MM.1S (cell line): Measurements from ENCODE around the gene CAMK2A.

Experiments used
- DNase-seq: peaks from one replicate; pipeline ENCODE4 v3.0.0-alpha.2; 2015
- H2AFZ ChIP-seq: fragments of 300-600 bp; sonication (generic); 2 replicates; pipeline ENCODE4 v1.6.0; 2016; ENCODE audit warnings: antibody characterized with exemption, low read length
- H3F3A ChIP-seq: fragments of 300-600 bp; sonication (generic); 2 replicates; pipeline ENCODE4 v1.6.1; 2016; ENCODE audit warnings: mild to moderate bottlenecking, antibody characterized with exemption, low read length, moderate library complexity, mixed read lengths; ENCODE audit not compliant: insufficient read depth
- H3K27ac ChIP-seq: fragments of 300-600 bp; sonication (generic); 2 replicates; pipeline ENCODE4 v1.5.1; 2016; ENCODE audit warnings: mild to moderate bottlenecking, low read length
- H3K27me3 ChIP-seq: fragments of 300-600 bp; sonication (generic); replicated peaks from 2 replicates; pipeline ENCODE4 v1.6.0; 2016; ENCODE audit warnings: low read length; ENCODE audit not compliant: insufficient read depth
- H3K36me3 ChIP-seq: fragments of 300-600 bp; sonication (generic); replicated peaks from 2 replicates; pipeline ENCODE4 v1.6.1; 2016; ENCODE audit warnings: mild to moderate bottlenecking, low read length, mixed read lengths; ENCODE audit not compliant: insufficient read depth
- H3K4me1 ChIP-seq: fragments of 300-600 bp; sonication (generic); 2 replicates; pipeline ENCODE4 v1.6.1; 2016; ENCODE audit warnings: low read length, mixed read lengths
- H3K4me2 ChIP-seq: fragments of 300-600 bp; sonication (generic); 2 replicates; pipeline ENCODE4 v1.6.0; 2016; ENCODE audit warnings: low read depth, low read length
- H3K4me3 ChIP-seq: fragments of 300-600 bp; sonication (generic); 2 replicates; pipeline ENCODE4 v1.5.1; 2016; ENCODE audit warnings: low read length, mixed read lengths
- H3K79me2 ChIP-seq: fragments of 300-600 bp; sonication (generic); 2 replicates; pipeline ENCODE4 v1.6.1; 2016; ENCODE audit warnings: mixed run types, low read length, mixed read lengths
- H3K9ac ChIP-seq: fragments of 300-600 bp; sonication (generic); 2 replicates; pipeline ENCODE4 v1.6.1; 2016; ENCODE audit warnings: low read length, mixed read lengths
- H3K9me2 ChIP-seq: fragments of 300-600 bp; sonication (generic); replicated peaks from 2 replicates; pipeline ENCODE4 v1.6.1; 2016; ENCODE audit warnings: mild to moderate bottlenecking, low read length, mixed read lengths; ENCODE audit not compliant: insufficient read depth
- H3K9me3 ChIP-seq: fragments of 300-600 bp; sonication (generic); replicated peaks from 2 replicates; pipeline ENCODE4 v1.6.1; 2016; ENCODE audit warnings: mild to moderate bottlenecking, low read length, mixed read lengths; ENCODE audit not compliant: insufficient read depth
- H4K20me1 ChIP-seq: fragments of 300-600 bp; sonication (generic); 2 replicates; pipeline ENCODE4 v1.6.1; 2016; ENCODE audit warnings: mild to moderate bottlenecking, low read length, moderate library complexity, mixed read lengths; ENCODE audit not compliant: insufficient read depth
- CTCF ChIP-seq: fragments of 300-600 bp; sonication (generic); IDR thresholded peaks from 2 replicates; pipeline ENCODE4 v1.5.1; 2016; ENCODE audit warnings: antibody characterized with exemption, low read length, mixed read lengths
- EZH2 ChIP-seq: fragments of 300-600 bp; sonication (generic); optimal IDR thresholded peaks from 2 replicates; pipeline ENCODE3; 2017; ENCODE audit warnings: low read depth, mild to moderate bottlenecking, antibody characterized with exemption, low read length, mixed read lengths
- EZH2phosphoT487 ChIP-seq: fragments of 300-600 bp; sonication (generic); IDR thresholded peaks from 2 replicates; pipeline ENCODE4 v1.6.1; 2018; ENCODE audit warnings: antibody characterized with exemption, low read length

The CAMK2A gene

GRCh38 chr5:150188146-150188842 lies 101.3 kb downstream of the CAMK2A start:
- H4K20me1 ChIP-seq: no peaks in the 10 kb centered on the region
- H3K4me1 ChIP-seq: no peaks in the 10 kb centered on the region

GRCh38 chr5:150186897-150187296 lies 102.7 kb downstream of the CAMK2A start:
- TF ChIP-seq CTCF (no peak), EZH2phosphoT487 (no peak), EZH2 (no peak)
- H4K20me1 ChIP-seq: no peaks in the 10 kb centered on the region
- peaks cover 31% of the 10 kb centered on the region for H3K27me3 ChIP-seq
- no peaks in the 10 kb centered on the region for H3F3A ChIP-seq
- no peaks in the 10 kb centered on the region for H3K4me1 ChIP-seq
- H3K79me2 ChIP-seq: no peaks in the 10 kb centered on the region
- DNase-seq: no peak
- H3K9me2 ChIP-seq: no peaks in the 10 kb centered on the region
- no peak overlapping the region for H2AFZ ChIP-seq
- H3K9ac ChIP-seq: no peak overlapping the region
- no peak overlapping the region for H3K27ac ChIP-seq
- H3K9me3 ChIP-seq: no peaks in the 10 kb centered on the region
- no peak overlapping the region for H3K4me2 ChIP-seq
- H3K4me3 ChIP-seq: no peak overlapping the region
- no peaks in the 10 kb centered on the region for H3K36me3 ChIP-seq

More at GRCh38 chr5:150188146-150188842, 101.3 kb downstream of the CAMK2A start:
- Histone ChIP-seq H3K27ac (no peak overlapping the region), H3K4me3 (no peak overlapping the region), H3K4me2 (no peak overlapping the region), H3K27me3 (peaks cover 40% of the 10 kb centered on the region), H3K9me2 (no peaks in the 10 kb centered on the region), H3K9ac (no peak overlapping the region), H2AFZ (no peak overlapping the region), H3K36me3 (no peaks in the 10 kb centered on the region), H3K79me2 (no peaks in the 10 kb centered on the region), H3F3A (no peaks in the 10 kb centered on the region), H3K9me3 (no peaks in the 10 kb centered on the region)
- no peak for TF ChIP-seq CTCF
- TF ChIP-seq EZH2phosphoT487: no peak
- TF ChIP-seq EZH2: no peak
- no peak for DNase-seq

- TF ChIP-seq EZH2 (no peak), EZH2phosphoT487 (no peak), CTCF (no peak)
- peaks cover 27% of the 10 kb centered on the region for H3K27me3 ChIP-seq
- H3K4me2 ChIP-seq: no peak overlapping the region
- H3K79me2 ChIP-seq: no peaks in the 10 kb centered on the region
- no peaks in the 10 kb centered on the region for H3K36me3 ChIP-seq
- H3F3A ChIP-seq: no peaks in the 10 kb centered on the region
- no peaks in the 10 kb centered on the region for H4K20me1 ChIP-seq
- DNase-seq: no peak
- H2AFZ ChIP-seq: no peak overlapping the region
- H3K4me3 ChIP-seq: no peak overlapping the region
- H3K9me2 ChIP-seq: no peaks in the 10 kb centered on the region
- no peaks in the 10 kb centered on the region for H3K4me1 ChIP-seq
- no peak overlapping the region for H3K27ac ChIP-seq
- no peaks in the 10 kb centered on the region for H3K9me3 ChIP-seq
- H3K9ac ChIP-seq: no peak overlapping the region
These were observed 103.4 kb downstream of the CAMK2A start for GRCh38 chr5:150186137-150186536.
